Prostate gland (tissue), 2 donors: ENCODE results near the gene CNTNAP2.

Experiments
- POLR2A ChIP-seq: fragments of 450-650 bp; IDR thresholded peaks from one replicate; pipeline ENCODE4 v1.6.1; 2016; ENCODE audit warnings: antibody characterized with exemption, mild to moderate bottlenecking
- TF ChIP-seq, protein P1 (sequence below), 4 experiments: fragments of 200-600 bp in 2 of 4; fragments of 450-650 bp in 2 of 4; sonication (generic) in 2 of 4; IDR thresholded peaks; 1 replicate in 3 of 4; 2 replicates in 1 of 4; pipeline ENCODE4 v1.5.1; 2016 to 2019; ENCODE audit warnings: antibody characterized with exemption in 4 of 4, mild to moderate bottlenecking in 2 of 4, moderate library complexity in 2 of 4

DNA sequence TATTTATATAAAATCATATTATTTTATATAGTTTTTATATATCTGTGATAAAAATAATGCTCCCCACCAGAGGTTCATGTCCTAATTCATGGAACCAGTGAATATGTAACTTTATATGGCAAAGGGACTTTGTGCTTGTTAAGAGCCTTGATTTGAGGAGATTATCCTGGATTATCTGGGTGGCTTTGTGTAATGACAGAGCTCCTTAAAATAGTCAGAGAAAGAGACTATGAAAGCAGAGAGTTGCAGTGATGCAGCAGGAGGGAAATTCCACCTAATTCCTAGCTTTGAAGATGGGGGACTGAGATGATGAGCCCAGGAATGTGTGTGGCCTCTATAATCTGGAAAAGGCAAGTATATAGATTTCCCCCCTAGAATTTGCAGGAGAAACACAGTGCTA lies 1439.7 kb downstream of the CNTNAP2 start:
- TF ChIP-seq, protein P1, sequence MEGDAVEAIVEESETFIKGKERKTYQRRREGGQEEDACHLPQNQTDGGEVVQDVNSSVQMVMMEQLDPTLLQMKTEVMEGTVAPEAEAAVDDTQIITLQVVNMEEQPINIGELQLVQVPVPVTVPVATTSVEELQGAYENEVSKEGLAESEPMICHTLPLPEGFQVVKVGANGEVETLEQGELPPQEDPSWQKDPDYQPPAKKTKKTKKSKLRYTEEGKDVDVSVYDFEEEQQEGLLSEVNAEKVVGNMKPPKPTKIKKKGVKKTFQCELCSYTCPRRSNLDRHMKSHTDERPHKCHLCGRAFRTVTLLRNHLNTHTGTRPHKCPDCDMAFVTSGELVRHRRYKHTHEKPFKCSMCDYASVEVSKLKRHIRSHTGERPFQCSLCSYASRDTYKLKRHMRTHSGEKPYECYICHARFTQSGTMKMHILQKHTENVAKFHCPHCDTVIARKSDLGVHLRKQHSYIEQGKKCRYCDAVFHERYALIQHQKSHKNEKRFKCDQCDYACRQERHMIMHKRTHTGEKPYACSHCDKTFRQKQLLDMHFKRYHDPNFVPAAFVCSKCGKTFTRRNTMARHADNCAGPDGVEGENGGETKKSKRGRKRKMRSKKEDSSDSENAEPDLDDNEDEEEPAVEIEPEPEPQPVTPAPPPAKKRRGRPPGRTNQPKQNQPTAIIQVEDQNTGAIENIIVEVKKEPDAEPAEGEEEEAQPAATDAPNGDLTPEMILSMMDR (IDR thresholded peaks at IDR 0.05) = no peak
- no peak for TF ChIP-seq POLR2A
